Epithelial cell of esophagus (primary cell): ENCODE measurements around the gene PAWR.

Experiments
- DNase-seq: peaks from one replicate; pipeline ENCODE4 v3.0.0; 2010; ENCODE audit warnings: low read depth
- H3K4me3 ChIP-seq: 2 replicates; pipeline ENCODE4 v1.5.1; 2011; ENCODE audit warnings: mild to moderate bottlenecking, low read length, control low read depth
- TF ChIP-seq, protein P1 (sequence below): IDR thresholded peaks from 2 replicates; pipeline ENCODE4 v1.5.1; 2011; ENCODE audit warnings: low read depth, mild to moderate bottlenecking, low read length, control low read depth, inconsistent platforms; ENCODE audit not compliant: insufficient read depth; ENCODE audit errors: missing control alignments

The PAWR gene

GRCh38 chr12:79692860-79693577 is 2.3 kb upstream of the PAWR start:
- TF ChIP-seq, protein P1, sequence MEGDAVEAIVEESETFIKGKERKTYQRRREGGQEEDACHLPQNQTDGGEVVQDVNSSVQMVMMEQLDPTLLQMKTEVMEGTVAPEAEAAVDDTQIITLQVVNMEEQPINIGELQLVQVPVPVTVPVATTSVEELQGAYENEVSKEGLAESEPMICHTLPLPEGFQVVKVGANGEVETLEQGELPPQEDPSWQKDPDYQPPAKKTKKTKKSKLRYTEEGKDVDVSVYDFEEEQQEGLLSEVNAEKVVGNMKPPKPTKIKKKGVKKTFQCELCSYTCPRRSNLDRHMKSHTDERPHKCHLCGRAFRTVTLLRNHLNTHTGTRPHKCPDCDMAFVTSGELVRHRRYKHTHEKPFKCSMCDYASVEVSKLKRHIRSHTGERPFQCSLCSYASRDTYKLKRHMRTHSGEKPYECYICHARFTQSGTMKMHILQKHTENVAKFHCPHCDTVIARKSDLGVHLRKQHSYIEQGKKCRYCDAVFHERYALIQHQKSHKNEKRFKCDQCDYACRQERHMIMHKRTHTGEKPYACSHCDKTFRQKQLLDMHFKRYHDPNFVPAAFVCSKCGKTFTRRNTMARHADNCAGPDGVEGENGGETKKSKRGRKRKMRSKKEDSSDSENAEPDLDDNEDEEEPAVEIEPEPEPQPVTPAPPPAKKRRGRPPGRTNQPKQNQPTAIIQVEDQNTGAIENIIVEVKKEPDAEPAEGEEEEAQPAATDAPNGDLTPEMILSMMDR = no peak
- H3K4me3 ChIP-seq = peak overlapping the region; percentile 65
- DNase-seq = peak; percentile 81

- H3K4me3 ChIP-seq = peak overlapping the region; percentile 65
- DNase-seq = peak; percentile 94
- TF ChIP-seq, protein P1 = no peak
Observed at GRCh38 chr12:79691511-79692248, 916 bp upstream of the PAWR start.

DNA sequence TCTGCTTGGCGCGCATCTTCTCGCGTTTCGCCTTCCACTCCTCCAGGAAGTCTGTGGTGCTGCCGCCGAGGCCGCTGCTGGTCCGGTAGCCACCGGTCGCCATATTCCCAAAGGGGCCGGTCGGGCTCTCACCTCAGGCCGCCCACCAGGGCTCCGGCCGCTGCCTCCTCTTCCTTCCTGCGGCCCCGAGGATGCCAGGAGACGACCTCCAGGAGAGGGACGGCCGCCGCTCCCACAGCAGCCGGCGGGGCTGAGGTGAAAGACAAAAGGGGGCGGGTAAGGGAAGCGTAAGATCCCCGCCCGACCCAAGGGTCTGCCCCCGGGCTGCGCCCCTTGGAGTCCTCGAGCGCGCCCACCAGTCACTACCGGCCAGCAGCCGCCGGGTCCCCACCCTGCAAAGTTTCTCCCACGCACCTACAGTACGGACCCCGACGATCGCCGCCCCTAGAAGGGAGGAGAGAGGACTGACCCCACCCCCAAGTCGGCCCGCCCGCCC is 574 bp downstream of the PAWR start:
- TF ChIP-seq, protein P1 = no peak
- DNase-seq = peak; percentile 34
- H3K4me3 ChIP-seq = peak overlapping the region; percentile 73

- TF ChIP-seq, protein P1 = no peak
- peak; percentile 74 for DNase-seq
- peak overlapping the region; percentile 73 for H3K4me3 ChIP-seq
Observed at GRCh38 chr12:79689477-79690141, 1.2 kb downstream of the PAWR start.

GRCh38 chr12:79689061-79689476 is 1.7 kb downstream of the PAWR start:
- no peak for DNase-seq
- TF ChIP-seq, protein P1 = no peak
- H3K4me3 ChIP-seq = peak overlapping the region; percentile 73

GRCh38 chr12:79688376-79689060 is 2.2 kb downstream of the PAWR start:
- DNase-seq = peak; percentile 29
- TF ChIP-seq, protein P1 = no peak
- peak overlapping the region; percentile 73 for H3K4me3 ChIP-seq
